CD4-positive, alpha-beta memory T cell (primary cell): Measurements from ENCODE around the gene ATP10B. TPM values are rescaled to one million over a fixed set of nuclear protein-coding genes. Genes with fewer than 3 reads are reported as not detected.
"Not testable (repeated sequence)": the region's sequence is repeated elsewhere in the genome, so short reads cannot be mapped to it uniquely, and the experiment has no call there.

Experiments used
- CTCF ChIA-PET: fragments of 350-600 bp; sonication (Branson Sonifier 250); formaldehyde crosslinking; loops from one replicate; lab custom pipeline; 2021; ENCODE audit warnings: inconsistent platforms; ENCODE audit not compliant: partially characterized antibody; lab: Charles Lee
- POLR2A ChIA-PET: fragments of 350-600 bp; sonication (Branson Sonifier 250); formaldehyde crosslinking; loops from one replicate; lab custom pipeline; 2021; ENCODE audit not compliant: partially characterized antibody; lab: Charles Lee
- DNase-seq, 5 donors: peaks; one replicate each; pipeline versions ENCODE4 v3.0.0 to v3.0.0-alpha.2; 2020 to 2022; ENCODE audit warnings: mixed read lengths in 1 of 5
- H3K27ac ChIP-seq: one replicate; pipeline ENCODE4 v1.7.0; 2013; ENCODE audit warnings: low read depth, low read length
- H3K27me3 ChIP-seq: 2 replicates; pipeline ENCODE4 v1.7.0; 2013; ENCODE audit warnings: mild to moderate bottlenecking, low read length, moderate library complexity; ENCODE audit not compliant: insufficient read depth
- H3K36me3 ChIP-seq: 2 replicates; pipeline ENCODE4 v1.7.0; 2013; ENCODE audit warnings: mild to moderate bottlenecking, low read length, moderate library complexity; ENCODE audit not compliant: insufficient read depth
- H3K4me1 ChIP-seq: 2 replicates; pipeline ENCODE4 v1.7.0; 2013; ENCODE audit warnings: mild to moderate bottlenecking, low read length, moderate library complexity; ENCODE audit not compliant: insufficient read depth
- H3K4me3 ChIP-seq, 2 donors: one replicate each; pipeline ENCODE4 v1.7.0; 2013; ENCODE audit warnings: low read length in 2 of 2, mild to moderate bottlenecking in 1 of 2
- H3K9me3 ChIP-seq, 2 donors: one replicate each; pipeline ENCODE4 v1.7.0; 2013; ENCODE audit warnings: low read length in 2 of 2, control low read depth in 1 of 2; ENCODE audit not compliant: control insufficient read depth in 1 of 2
- H3K27ac Mint-ChIP-seq, 7 donors: one replicate each; pipeline ENCODE4 v1.8.0; 2020 to 2021; ENCODE audit warnings: mixed read lengths in 7 of 7, mild to moderate bottlenecking in 6 of 7, inconsistent platforms in 3 of 7, moderate library complexity in 3 of 7
- H3K27me3 Mint-ChIP-seq, 2 donors: one replicate each; pipeline ENCODE4 v1.8.0; 2020 to 2021; ENCODE audit warnings: mixed read lengths in 2 of 2
- H3K36me3 Mint-ChIP-seq, 2 donors: one replicate each; pipeline ENCODE4 v1.8.0; 2020 to 2021; ENCODE audit warnings: mixed read lengths in 2 of 2, inconsistent platforms in 1 of 2, mild to moderate bottlenecking in 1 of 2
- H3K4me1 Mint-ChIP-seq, 4 donors: one replicate each; pipeline ENCODE4 v1.8.0; 2020 to 2021; ENCODE audit warnings: mixed read lengths in 4 of 4, mild to moderate bottlenecking in 1 of 4
- H3K4me3 Mint-ChIP-seq, 8 donors: one replicate each; pipeline ENCODE4 v1.8.0; 2020 to 2021; ENCODE audit warnings: mixed read lengths in 8 of 8, mild to moderate bottlenecking in 7 of 8, moderate library complexity in 6 of 8, inconsistent platforms in 3 of 8
- H3K9me3 Mint-ChIP-seq, 8 donors: one replicate each; pipeline ENCODE4 v1.8.0; 2020 to 2021; ENCODE audit warnings: mixed read lengths in 8 of 8, mild to moderate bottlenecking in 5 of 8, inconsistent platforms in 3 of 8, moderate library complexity in 1 of 8
- intact Hi-C: fragments of 100-400 bp; cut with micrococcal nuclease; formaldehyde crosslinking; loops from one replicate; pipeline ENCODE4 v1.15.1; 2023
- polyA plus RNA-seq, 2 donors: library from polyadenylated mRNA; unstranded; fragments of 300-500 nt; fragmentation: Illumina TruSeq; gene quantifications; one replicate each; pipeline ENCODE4 v1.2.3, GENCODE V29; 2021
- total RNA-seq, 2 experiments: library from RNA; stranded (reverse); gene quantifications; one replicate each; pipeline ENCODE4 v1.2.3, GENCODE V29; 2021

Gene ATP10B
- total and polyA plus RNA-seq, 4 experiments from 2014 or later, result not detected

DNA sequence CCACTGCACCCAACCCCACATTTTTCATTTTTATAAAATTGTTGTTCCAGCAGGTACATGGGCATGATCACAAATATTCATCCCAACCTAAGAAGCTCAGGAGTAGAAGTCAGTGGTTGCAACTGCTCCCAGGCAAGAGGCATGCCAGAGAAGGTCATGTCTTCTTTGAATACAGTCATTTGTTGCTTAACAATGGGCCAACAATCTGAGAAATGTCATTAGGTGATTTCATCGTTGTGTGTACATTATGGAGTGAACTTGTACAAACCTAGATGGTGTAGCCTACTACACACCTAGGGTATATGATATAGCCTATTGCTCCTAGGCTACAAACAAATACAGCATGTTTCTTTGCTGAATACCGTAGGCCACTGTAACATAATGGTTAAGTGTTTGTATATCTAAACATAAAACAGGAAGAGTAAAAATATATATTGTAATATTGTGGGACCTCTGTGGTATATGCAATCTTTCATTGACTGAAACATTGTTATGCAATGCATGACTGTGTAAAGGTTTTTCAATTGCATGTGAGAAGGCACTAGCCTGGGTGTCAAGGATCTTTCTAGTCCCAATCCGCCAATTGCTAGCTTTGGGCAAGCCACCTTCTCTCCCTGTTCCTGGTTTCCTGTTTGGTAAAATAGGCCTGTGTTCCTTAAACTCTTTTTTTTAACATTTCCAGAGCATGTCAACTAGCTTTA lies 27.6 kb downstream of the ATP10B start:
- H3K27ac ChIP-seq, result no peak overlapping the region
- peaks cover 0 to 10% of the 10 kb centered on the region in 2 donors for H3K9me3 ChIP-seq
- no peaks in the 10 kb centered on the region for H3K4me1 Mint-ChIP-seq
- H3K27ac Mint-ChIP-seq, result no peak overlapping the region
- ChIA-PET CTCF (no interaction called here), POLR2A (no interaction called here)
- no peaks in the 10 kb centered on the region for H3K4me1 ChIP-seq
- no peak overlapping the region for H3K4me3 Mint-ChIP-seq
- no peaks in the 10 kb centered on the region for H3K27me3 Mint-ChIP-seq
- no peak for DNase-seq
- H3K4me3 ChIP-seq, result no peak overlapping the region
- no peaks in the 10 kb centered on the region for H3K36me3 Mint-ChIP-seq
- no peaks in the 10 kb centered on the region for H3K36me3 ChIP-seq
- intact Hi-C loops, result no loop called here
- H3K9me3 Mint-ChIP-seq, result peaks cover 4 to 42% (median 23%) of the 10 kb centered on the region in 8 donors
- H3K27me3 ChIP-seq, result no peaks in the 10 kb centered on the region

DNA sequence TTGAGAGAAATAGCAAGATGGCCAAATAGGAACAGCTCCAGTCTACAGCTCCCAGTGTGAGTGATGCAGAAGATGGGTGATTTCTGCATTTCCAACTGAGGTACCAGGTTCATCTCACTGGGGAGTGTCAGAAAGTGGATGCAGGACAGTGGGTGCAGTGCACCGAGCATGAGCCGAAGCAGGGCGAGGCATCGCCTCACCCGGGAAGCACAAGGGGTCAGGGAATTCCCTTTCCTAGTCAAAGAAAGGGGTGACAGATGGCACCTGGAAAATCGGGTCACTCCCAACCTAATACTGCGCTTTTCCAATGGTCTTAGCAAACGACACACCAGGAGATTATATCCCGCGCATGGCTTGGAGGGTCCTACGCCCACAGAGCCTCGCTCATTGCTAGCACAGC lies 39.0 kb downstream of the ATP10B start:
- DNase-seq, H3K4me3 Mint-ChIP-seq, POLR2A ChIA-PET, H3K4me3 ChIP-seq, H3K27ac ChIP-seq, H3K27me3 Mint-ChIP-seq, H3K9me3 ChIP-seq, H3K27ac Mint-ChIP-seq, H3K27me3 ChIP-seq, H3K4me1 Mint-ChIP-seq, H3K36me3 ChIP-seq, H3K36me3 Mint-ChIP-seq, CTCF ChIA-PET, H3K4me1 ChIP-seq, intact Hi-C loops: not testable (repeated sequence)
- H3K9me3 Mint-ChIP-seq, result peaks cover 0 to 19% (median 9%) of the 10 kb centered on the region in 8 donors

DNA sequence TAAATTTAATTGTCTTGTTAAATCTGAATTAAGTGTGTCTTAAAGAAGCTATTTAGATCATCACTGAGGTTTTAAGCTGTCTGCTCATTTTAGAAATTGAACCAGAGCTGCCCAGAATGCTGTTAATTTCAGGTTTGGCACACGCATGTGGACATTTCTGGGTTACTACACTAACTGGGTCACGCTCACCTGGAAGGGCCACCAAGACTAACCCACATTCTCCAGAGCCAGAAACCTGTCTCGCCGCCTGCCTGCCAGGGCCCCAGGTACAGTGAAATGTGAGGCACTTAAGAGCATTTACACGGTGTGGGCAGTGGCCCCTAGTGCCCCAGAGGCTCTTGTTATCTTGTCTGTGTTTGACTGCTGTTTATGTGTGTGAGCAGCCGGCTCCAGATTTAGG lies 46.6 kb downstream of the ATP10B start:
- H3K4me1 ChIP-seq, result no peaks in the 10 kb centered on the region
- no peak overlapping the region for H3K27ac ChIP-seq
- no peaks in the 10 kb centered on the region for H3K9me3 ChIP-seq
- POLR2A ChIA-PET, result no interaction called here
- no peaks in the 10 kb centered on the region for H3K36me3 ChIP-seq
- H3K4me3 Mint-ChIP-seq, result no peak overlapping the region
- no peak for DNase-seq
- peak overlapping the region in 1 of 7 donors; percentile 11 for H3K27ac Mint-ChIP-seq
- intact Hi-C loops, result no loop called here
- H3K4me1 Mint-ChIP-seq, result no peaks in the 10 kb centered on the region
- H3K36me3 Mint-ChIP-seq, result no peaks in the 10 kb centered on the region
- H3K4me3 ChIP-seq, result no peak overlapping the region
- H3K9me3 Mint-ChIP-seq, result peaks cover 0 to 2% (median 0%) of the 10 kb centered on the region in 8 donors
- H3K27me3 ChIP-seq, result no peaks in the 10 kb centered on the region
- CTCF ChIA-PET, result no interaction called here
- H3K27me3 Mint-ChIP-seq, result peaks cover 0 to 2% of the 10 kb centered on the region in 2 donors

DNA sequence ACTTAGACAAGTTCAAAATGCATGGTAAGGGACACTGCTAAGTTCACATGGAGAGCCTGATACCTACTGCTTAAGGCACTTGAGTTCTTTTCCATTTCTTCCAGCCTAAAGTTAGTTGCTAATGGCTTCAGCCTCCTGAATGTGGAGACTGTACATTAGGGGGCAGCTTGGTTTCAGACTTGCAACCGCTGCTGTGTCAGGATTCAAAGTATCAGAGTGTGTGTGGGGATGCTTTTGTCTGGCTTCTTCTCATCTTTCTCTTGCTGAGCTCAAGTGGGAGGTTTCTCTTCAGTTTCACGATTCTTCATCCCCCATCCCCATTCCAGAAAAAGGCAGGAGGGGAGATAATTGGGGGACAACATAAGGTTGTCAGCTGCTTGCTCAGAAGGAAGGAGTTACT lies 49.4 kb downstream of the ATP10B start:
- Histone ChIP-seq H3K4me1 (no peaks in the 10 kb centered on the region), H3K36me3 (no peaks in the 10 kb centered on the region), H3K4me3 (no peak overlapping the region), H3K27ac (no peak overlapping the region), H3K27me3 (no peaks in the 10 kb centered on the region), H3K9me3 (no peaks in the 10 kb centered on the region)
- no peaks in the 10 kb centered on the region for H3K4me1 Mint-ChIP-seq
- H3K27ac Mint-ChIP-seq, result no peak overlapping the region
- intact Hi-C loops, result no loop called here
- H3K36me3 Mint-ChIP-seq, result no peaks in the 10 kb centered on the region
- POLR2A ChIA-PET, result no interaction called here
- H3K4me3 Mint-ChIP-seq, result no peak overlapping the region
- no peak for DNase-seq
- CTCF ChIA-PET, result interaction anchor here (1.0 kb wide), 1 partner anchor 9 kb away, joined by 3 read pairs; no protein-coding TSS in a partner anchor
- peaks cover 0 to 2% (median 0%) of the 10 kb centered on the region in 8 donors for H3K9me3 Mint-ChIP-seq
- H3K27me3 Mint-ChIP-seq, result peaks cover 2 to 4% of the 10 kb centered on the region in 2 donors

- H3K27me3 ChIP-seq, result no peaks in the 10 kb centered on the region
- H3K4me1 Mint-ChIP-seq, result no peaks in the 10 kb centered on the region
- H3K27ac Mint-ChIP-seq, result no peak overlapping the region
- H3K27me3 Mint-ChIP-seq, result peaks cover 2 to 4% of the 10 kb centered on the region in 2 donors
- H3K4me1 ChIP-seq, result no peaks in the 10 kb centered on the region
- H3K9me3 Mint-ChIP-seq, result peaks cover 0 to 2% (median 0%) of the 10 kb centered on the region in 8 donors
- no peak overlapping the region for H3K4me3 Mint-ChIP-seq
- H3K36me3 Mint-ChIP-seq, result no peaks in the 10 kb centered on the region
- H3K9me3 ChIP-seq, result no peaks in the 10 kb centered on the region
- no peak for DNase-seq
- H3K27ac ChIP-seq, result no peak overlapping the region
- POLR2A ChIA-PET, result no interaction called here
- H3K4me3 ChIP-seq, result no peak overlapping the region
- H3K36me3 ChIP-seq, result no peaks in the 10 kb centered on the region
- CTCF ChIA-PET, result interaction anchor here (0.5 kb wide), 1 partner anchor 643 kb away, joined by 3 read pairs; no protein-coding TSS in a partner anchor
- intact Hi-C loops, result no loop called here
Measured at GRCh38 chr5:160800375-160801275, 51.4 kb downstream of the ATP10B start.

DNA sequence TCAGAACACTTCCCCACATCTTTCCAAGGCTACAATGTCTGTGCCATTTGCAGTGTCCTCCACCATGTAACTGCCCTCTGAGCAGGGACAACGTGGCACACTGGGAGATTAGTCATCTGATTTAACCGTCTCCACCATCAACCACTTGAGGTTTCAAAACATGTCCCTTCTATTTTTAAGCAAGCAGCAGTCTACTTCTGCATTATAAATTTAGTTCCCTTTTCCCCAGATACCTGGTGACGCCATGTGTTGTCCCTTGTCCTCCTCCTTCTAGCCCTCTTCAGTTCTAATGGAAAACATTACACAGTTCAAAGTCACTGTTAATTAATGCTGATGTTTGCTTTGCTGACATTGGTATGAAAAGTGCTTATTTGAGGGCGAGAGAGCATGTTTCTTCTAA lies 52.8 kb downstream of the ATP10B start:
- Histone ChIP-seq H3K36me3 (no peaks in the 10 kb centered on the region), H3K27ac (no peak overlapping the region), H3K9me3 (no peaks in the 10 kb centered on the region), H3K27me3 (no peaks in the 10 kb centered on the region), H3K4me3 (no peak overlapping the region), H3K4me1 (no peaks in the 10 kb centered on the region)
- Mint-ChIP-seq H3K4me3 (no peak overlapping the region), H3K4me1 (no peaks in the 10 kb centered on the region), H3K27me3 (peaks cover 2 to 4% of the 10 kb centered on the region in 2 donors), H3K9me3 (peaks cover 0 to 2% (median 0%) of the 10 kb centered on the region in 8 donors), H3K27ac (no peak overlapping the region), H3K36me3 (no peaks in the 10 kb centered on the region)
- ChIA-PET POLR2A (no interaction called here), CTCF (no interaction called here)
- intact Hi-C loops, result no loop called here
- DNase-seq, result no peak

GRCh38 chr5:160797020-160797419 lies 55.0 kb downstream of the ATP10B start:
- Histone ChIP-seq H3K36me3 (no peaks in the 10 kb centered on the region), H3K27me3 (no peaks in the 10 kb centered on the region), H3K27ac (no peak overlapping the region), H3K4me1 (no peaks in the 10 kb centered on the region), H3K4me3 (no peak overlapping the region), H3K9me3 (no peaks in the 10 kb centered on the region)
- H3K36me3 Mint-ChIP-seq, result no peaks in the 10 kb centered on the region
- no peak for DNase-seq
- intact Hi-C loops, result no loop called here
- ChIA-PET CTCF (no interaction called here), POLR2A (no interaction called here)
- H3K4me1 Mint-ChIP-seq, result no peaks in the 10 kb centered on the region
- no peak overlapping the region for H3K4me3 Mint-ChIP-seq
- no peaks in the 10 kb centered on the region for H3K9me3 Mint-ChIP-seq
- peaks cover 0 to 4% of the 10 kb centered on the region in 2 donors for H3K27me3 Mint-ChIP-seq
- no peak overlapping the region for H3K27ac Mint-ChIP-seq
